ENCODE data around the gene GBX1.

The GBX1 gene

GRCh38 chr7:151138153-151138851 lies 29.2 kb downstream of the GBX1 start:
- no peaks in the 10 kb centered on the region for H3K79me2 ChIP-seq (ENCODE audit: control insufficient read depth, low read length)
- no peaks in the 10 kb centered on the region for H3K9me3 ChIP-seq (ENCODE audit: control insufficient read depth, insufficient read depth, low read length)
- H3K36me3 ChIP-seq (ENCODE audit: control insufficient read depth, low read length), result no peaks in the 10 kb centered on the region
- H4K20me1 ChIP-seq (ENCODE audit: control insufficient read depth, insufficient read depth, low read depth, low read length), result no peaks in the 10 kb centered on the region
- H3K27me3 ChIP-seq (ENCODE audit: control insufficient read depth, low read length), result no peaks in the 10 kb centered on the region
- no peaks in the 10 kb centered on the region for H3K4me1 ChIP-seq (ENCODE audit: control insufficient read depth, low read length)
- H3K4me3 ChIP-seq (ENCODE audit: low read length), result no peak overlapping the region
- TF ChIP-seq EZH2phosphoT487 (IDR thresholded peaks at IDR 0.05; ENCODE audit: borderline replicate concordance, low read length), result no peak
- TF ChIP-seq CTCF (IDR thresholded peaks at IDR 0.05; ENCODE audit: low read depth, low read length, poor library complexity, severe bottlenecking), result no peak
- no peaks in the 10 kb centered on the region for H3K9me2 ChIP-seq (replicated peaks; ENCODE audit: control insufficient read depth, low read length)
- H3F3A ChIP-seq (ENCODE audit: control insufficient read depth, insufficient read depth), result no peaks in the 10 kb centered on the region
- no peak overlapping the region for H3K27ac ChIP-seq (ENCODE audit: low read depth, low read length)
- no peak overlapping the region for H3K4me2 ChIP-seq (ENCODE audit: low read length)

GRCh38 chr7:151137791-151138152 lies 29.7 kb downstream of the GBX1 start:
- TF ChIP-seq EZH2phosphoT487 (IDR thresholded peaks at IDR 0.05; ENCODE audit: borderline replicate concordance, low read length) (no peak), CTCF (IDR thresholded peaks at IDR 0.05; ENCODE audit: low read depth, low read length, poor library complexity, severe bottlenecking) (no peak)
- no peaks in the 10 kb centered on the region for H3K79me2 ChIP-seq (ENCODE audit: control insufficient read depth, low read length)
- H3F3A ChIP-seq (ENCODE audit: control insufficient read depth, insufficient read depth), result no peaks in the 10 kb centered on the region
- no peaks in the 10 kb centered on the region for H3K36me3 ChIP-seq (ENCODE audit: control insufficient read depth, low read length)
- no peaks in the 10 kb centered on the region for H3K4me1 ChIP-seq (ENCODE audit: control insufficient read depth, low read length)
- no peak overlapping the region for H3K4me2 ChIP-seq (ENCODE audit: low read length)
- H3K27ac ChIP-seq (ENCODE audit: low read depth, low read length), result no peak overlapping the region
- H4K20me1 ChIP-seq (ENCODE audit: control insufficient read depth, insufficient read depth, low read depth, low read length), result no peaks in the 10 kb centered on the region
- H3K4me3 ChIP-seq (ENCODE audit: low read length), result no peak overlapping the region
- no peaks in the 10 kb centered on the region for H3K27me3 ChIP-seq (ENCODE audit: control insufficient read depth, low read length)
- no peaks in the 10 kb centered on the region for H3K9me3 ChIP-seq (ENCODE audit: control insufficient read depth, insufficient read depth, low read length)
- no peaks in the 10 kb centered on the region for H3K9me2 ChIP-seq (replicated peaks; ENCODE audit: control insufficient read depth, low read length)

- Histone ChIP-seq H3K36me3 (ENCODE audit: control insufficient read depth, low read length) (no peaks in the 10 kb centered on the region), H3K4me3 (ENCODE audit: low read length) (no peak overlapping the region), H3K9me3 (ENCODE audit: control insufficient read depth, insufficient read depth, low read length) (no peaks in the 10 kb centered on the region), H3K27me3 (ENCODE audit: control insufficient read depth, low read length) (no peaks in the 10 kb centered on the region), H3K27ac (ENCODE audit: low read depth, low read length) (no peak overlapping the region), H3K4me1 (ENCODE audit: control insufficient read depth, low read length) (no peaks in the 10 kb centered on the region), H3K4me2 (ENCODE audit: low read length) (no peak overlapping the region), H3F3A (ENCODE audit: control insufficient read depth, insufficient read depth) (no peaks in the 10 kb centered on the region), H3K9me2 (replicated peaks; ENCODE audit: control insufficient read depth, low read length) (no peaks in the 10 kb centered on the region), H4K20me1 (ENCODE audit: control insufficient read depth, insufficient read depth, low read depth, low read length) (no peaks in the 10 kb centered on the region), H3K79me2 (ENCODE audit: control insufficient read depth, low read length) (no peaks in the 10 kb centered on the region)
- no peak for TF ChIP-seq CTCF (IDR thresholded peaks at IDR 0.05; ENCODE audit: low read depth, low read length, poor library complexity, severe bottlenecking)
- TF ChIP-seq EZH2phosphoT487 (IDR thresholded peaks at IDR 0.05; ENCODE audit: borderline replicate concordance, low read length), result no peak
These were observed 30.3 kb downstream of the GBX1 start for GRCh38 chr7:151137076-151137675.

Data from DOHH2 (cell line).